Mucosa of rectum (tissue), 2 donors: Measurements from ENCODE around the gene SDK1.

ENCODE experiments used
- H3K27ac ChIP-seq, 2 donors: one replicate each; pipeline ENCODE4 v1.7.0; 2013; ENCODE audit warnings: inconsistent platforms in 2 of 2, low read depth in 2 of 2, low read length in 2 of 2
- H3K27me3 ChIP-seq, 2 donors: one replicate each; pipeline ENCODE4 v1.7.0; 2013; ENCODE audit warnings: low read length in 2 of 2; ENCODE audit not compliant: control insufficient read depth in 2 of 2, insufficient read depth in 2 of 2
- H3K36me3 ChIP-seq, 2 donors: one replicate each; pipeline ENCODE4 v1.7.0; 2013; ENCODE audit warnings: low read length in 2 of 2; ENCODE audit not compliant: control insufficient read depth in 2 of 2, insufficient read depth in 2 of 2
- H3K4me1 ChIP-seq, 2 donors: one replicate each; pipeline ENCODE4 v1.7.0; 2013; ENCODE audit warnings: low read length in 2 of 2, mild to moderate bottlenecking in 1 of 2; ENCODE audit not compliant: control insufficient read depth in 2 of 2, insufficient read depth in 2 of 2
- H3K4me3 ChIP-seq, 2 donors: one replicate each; pipeline ENCODE4 v1.7.0; 2013; ENCODE audit warnings: low read length in 2 of 2
- H3K9ac ChIP-seq, 2 donors: one replicate each; pipeline ENCODE4 v1.7.0; 2013; ENCODE audit warnings: low read length in 2 of 2, low read depth in 1 of 2, mild to moderate bottlenecking in 1 of 2
- H3K9me3 ChIP-seq, 2 donors: one replicate each; pipeline ENCODE4 v1.7.0; 2013; ENCODE audit warnings: low read length in 2 of 2; ENCODE audit not compliant: control insufficient read depth in 2 of 2
- donor health status: healthy.
- donor health status: Normal muscosa, but diverticular disease.

Gene SDK1

GRCh38 chr7:4098169-4098568 is 797.1 kb downstream of the SDK1 start:
- no peak overlapping the region for H3K27ac ChIP-seq
- no peak overlapping the region for H3K9ac ChIP-seq
- no peaks in the 10 kb centered on the region for H3K27me3 ChIP-seq
- H3K9me3 ChIP-seq = no peaks in the 10 kb centered on the region
- no peaks in the 10 kb centered on the region for H3K36me3 ChIP-seq
- H3K4me1 ChIP-seq = peaks cover 0 to 2% of the 10 kb centered on the region in 2 donors
- no peak overlapping the region for H3K4me3 ChIP-seq

- Histone ChIP-seq H3K4me3 (no peak overlapping the region), H3K9ac (no peak overlapping the region), H3K27me3 (no peaks in the 10 kb centered on the region), H3K4me1 (no peaks in the 10 kb centered on the region), H3K27ac (no peak overlapping the region), H3K9me3 (no peaks in the 10 kb centered on the region), H3K36me3 (no peaks in the 10 kb centered on the region)
Observed at GRCh38 chr7:4099651-4100050, 798.6 kb downstream of the SDK1 start.

GRCh38 chr7:4100148-4100547 is 799.1 kb downstream of the SDK1 start:
- H3K9ac ChIP-seq = no peak overlapping the region
- H3K4me3 ChIP-seq = no peak overlapping the region
- no peaks in the 10 kb centered on the region for H3K9me3 ChIP-seq
- no peak overlapping the region for H3K27ac ChIP-seq
- H3K4me1 ChIP-seq = no peaks in the 10 kb centered on the region
- no peaks in the 10 kb centered on the region for H3K36me3 ChIP-seq
- H3K27me3 ChIP-seq = no peaks in the 10 kb centered on the region

- no peaks in the 10 kb centered on the region for H3K36me3 ChIP-seq
- H3K27me3 ChIP-seq = no peaks in the 10 kb centered on the region
- no peak overlapping the region for H3K4me3 ChIP-seq
- no peaks in the 10 kb centered on the region for H3K4me1 ChIP-seq
- no peaks in the 10 kb centered on the region for H3K9me3 ChIP-seq
- H3K9ac ChIP-seq = no peak overlapping the region
- H3K27ac ChIP-seq = no peak overlapping the region
Observed at GRCh38 chr7:4100691-4101090, 799.6 kb downstream of the SDK1 start.

- H3K9me3 ChIP-seq = no peaks in the 10 kb centered on the region
- no peak overlapping the region for H3K27ac ChIP-seq
Observed at GRCh38 chr7:4102231-4102841, 801.3 kb downstream of the SDK1 start.

GRCh38 chr7:4103352-4104091 is 802.5 kb downstream of the SDK1 start:
- Histone ChIP-seq H3K4me3 (no peak overlapping the region), H3K36me3 (no peaks in the 10 kb centered on the region)

More at GRCh38 chr7:4102231-4102841, 801.3 kb downstream of the SDK1 start:
- Histone ChIP-seq H3K4me1 (no peaks in the 10 kb centered on the region), H3K9ac (no peak overlapping the region), H3K36me3 (no peaks in the 10 kb centered on the region), H3K4me3 (no peak overlapping the region), H3K27me3 (no peaks in the 10 kb centered on the region)

GRCh38 chr7:4107839-4108238 is 806.8 kb downstream of the SDK1 start:
- no peak overlapping the region for H3K4me3 ChIP-seq
- no peaks in the 10 kb centered on the region for H3K9me3 ChIP-seq
- H3K36me3 ChIP-seq = no peaks in the 10 kb centered on the region
- no peak overlapping the region for H3K9ac ChIP-seq
- no peaks in the 10 kb centered on the region for H3K27me3 ChIP-seq
- H3K4me1 ChIP-seq = no peaks in the 10 kb centered on the region
- no peak overlapping the region for H3K27ac ChIP-seq

More at GRCh38 chr7:4103352-4104091, 802.5 kb downstream of the SDK1 start:
- no peaks in the 10 kb centered on the region for H3K27me3 ChIP-seq
- no peaks in the 10 kb centered on the region for H3K4me1 ChIP-seq
- H3K9me3 ChIP-seq = no peaks in the 10 kb centered on the region
- no peak overlapping the region for H3K27ac ChIP-seq
- H3K9ac ChIP-seq = no peak overlapping the region

GRCh38 chr7:4108951-4109350 is 807.9 kb downstream of the SDK1 start:
- Histone ChIP-seq H3K27me3 (no peaks in the 10 kb centered on the region), H3K4me3 (no peak overlapping the region), H3K9ac (no peak overlapping the region)

GRCh38 chr7:4109481-4110110 is 808.5 kb downstream of the SDK1 start:
- Histone ChIP-seq H3K9me3 (no peaks in the 10 kb centered on the region), H3K4me3 (no peak overlapping the region), H3K9ac (no peak overlapping the region), H3K36me3 (no peaks in the 10 kb centered on the region), H3K4me1 (no peaks in the 10 kb centered on the region), H3K27me3 (no peaks in the 10 kb centered on the region), H3K27ac (no peak overlapping the region)

More at GRCh38 chr7:4108951-4109350, 807.9 kb downstream of the SDK1 start:
- no peak overlapping the region for H3K27ac ChIP-seq
- H3K36me3 ChIP-seq = no peaks in the 10 kb centered on the region
- H3K9me3 ChIP-seq = no peaks in the 10 kb centered on the region
- no peaks in the 10 kb centered on the region for H3K4me1 ChIP-seq

- H3K9ac ChIP-seq = no peak overlapping the region
- H3K27ac ChIP-seq = no peak overlapping the region
- no peaks in the 10 kb centered on the region for H3K4me1 ChIP-seq
- H3K9me3 ChIP-seq = no peaks in the 10 kb centered on the region
- no peak overlapping the region for H3K4me3 ChIP-seq
- no peaks in the 10 kb centered on the region for H3K36me3 ChIP-seq
- no peaks in the 10 kb centered on the region for H3K27me3 ChIP-seq
Observed at GRCh38 chr7:4110438-4110837, 809.4 kb downstream of the SDK1 start.
